GM21515 (cell line): Measurements from ENCODE around the gene ADGRL2.
"Not testable (repeated sequence)": the region's sequence is repeated elsewhere in the genome, so short reads cannot be mapped to it uniquely, and the experiment has no call there.

Experiments
- ATAC-seq: cut with Tn5 transposase; IDR thresholded peaks from one replicate; pipeline ENCODE4 v1.9.1; 2021; ENCODE audit not compliant: unreplicated experiment

The ADGRL2 gene

DNA sequence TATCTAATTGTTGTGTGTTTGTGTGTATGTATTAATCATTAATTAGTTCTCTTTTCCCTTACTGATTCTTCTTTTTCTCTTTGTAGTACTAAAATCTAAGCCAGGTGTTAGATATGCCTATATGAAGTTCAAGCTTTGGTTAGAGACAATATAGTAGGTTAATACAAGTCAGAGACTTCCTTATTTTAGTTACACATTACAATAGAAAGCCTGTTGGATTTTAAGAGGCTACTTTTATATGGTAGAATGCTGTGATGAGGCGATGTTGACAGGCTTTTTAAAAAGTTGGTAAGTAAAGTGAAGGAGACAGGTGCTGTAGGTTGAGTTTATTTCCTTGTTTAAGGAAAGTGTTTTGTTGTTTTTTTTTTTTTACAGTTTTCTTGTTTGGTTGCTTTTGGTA, 45.9 kb downstream of the ADGRL2 start:
- ATAC-seq, result no peak

DNA sequence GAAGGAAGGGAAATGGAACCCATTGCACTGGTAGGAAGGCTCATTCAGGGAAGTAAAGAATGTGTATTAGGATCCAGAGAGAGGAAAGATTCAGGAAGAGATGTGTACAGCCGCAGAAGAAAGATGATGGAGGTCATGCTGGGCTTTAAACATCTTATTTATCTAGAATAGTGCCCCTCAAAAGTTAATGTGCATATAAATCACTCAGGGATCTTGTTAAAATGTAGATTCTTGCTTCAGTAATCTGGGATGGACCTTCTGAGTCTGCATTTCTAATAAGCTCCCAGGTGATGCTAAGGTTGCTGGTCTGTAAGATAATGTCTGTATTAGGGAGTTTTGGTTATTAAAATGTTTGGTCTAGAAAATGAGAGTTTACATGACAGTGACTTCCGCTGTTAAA, 46.3 kb downstream of the ADGRL2 start:
- ATAC-seq, result no peak

- ATAC-seq, result no peak
Measured at GRCh38 chr1:81848880-81849682, 48.3 kb downstream of the ADGRL2 start.

- no peak for ATAC-seq
Measured at GRCh38 chr1:81850031-81850430, 49.3 kb downstream of the ADGRL2 start.

GRCh38 chr1:81850495-81850894, 49.8 kb downstream of the ADGRL2 start:
- ATAC-seq, result no peak

DNA sequence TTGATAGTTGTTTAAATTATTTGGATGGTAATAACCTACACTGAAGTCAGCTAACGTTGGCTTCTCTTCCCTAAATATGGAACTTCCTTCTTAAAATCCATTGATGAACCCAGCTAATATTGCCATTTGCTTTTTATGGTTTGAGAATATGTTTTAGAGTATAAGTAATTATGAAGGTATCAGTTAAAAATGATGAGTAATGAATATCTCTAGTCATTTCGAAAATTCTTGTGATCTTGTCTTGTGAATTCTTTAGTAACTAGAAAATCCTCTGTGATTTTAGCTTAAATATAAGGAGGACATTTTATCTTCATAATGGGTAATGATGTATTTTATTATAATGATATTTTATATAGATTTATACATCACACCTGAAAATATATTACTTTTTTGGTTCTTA, 50.5 kb downstream of the ADGRL2 start:
- no peak for ATAC-seq

DNA sequence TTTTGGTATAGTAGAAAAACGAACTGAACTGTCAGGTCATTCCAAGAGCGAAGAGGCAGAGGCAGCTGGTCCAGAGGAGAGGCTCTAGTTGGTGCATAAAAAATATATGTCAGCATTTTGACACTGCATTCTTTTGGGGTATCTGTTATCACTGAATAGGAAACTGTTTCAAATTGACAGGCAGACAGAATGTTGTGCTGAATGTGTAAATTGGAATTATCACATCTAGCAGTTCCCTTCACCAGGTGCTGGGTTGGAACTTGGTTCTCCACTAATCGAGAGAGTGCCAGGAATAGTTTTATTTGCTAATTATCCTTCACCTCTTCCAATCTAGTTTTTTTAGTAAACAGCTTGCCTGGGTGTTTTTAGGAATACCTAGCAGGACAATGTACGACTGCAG, 52.2 kb downstream of the ADGRL2 start:
- ATAC-seq, result no peak

GRCh38 chr1:81867235-81867634, 66.5 kb downstream of the ADGRL2 start:
- no peak for ATAC-seq

GRCh38 chr1:81869307-81869706, 68.6 kb downstream of the ADGRL2 start:
- no peak for ATAC-seq

GRCh38 chr1:81871091-81871490, 70.4 kb downstream of the ADGRL2 start:
- ATAC-seq, result not testable (repeated sequence)

- no peak for ATAC-seq
Measured at GRCh38 chr1:81873946-81874345, 73.2 kb downstream of the ADGRL2 start.

DNA sequence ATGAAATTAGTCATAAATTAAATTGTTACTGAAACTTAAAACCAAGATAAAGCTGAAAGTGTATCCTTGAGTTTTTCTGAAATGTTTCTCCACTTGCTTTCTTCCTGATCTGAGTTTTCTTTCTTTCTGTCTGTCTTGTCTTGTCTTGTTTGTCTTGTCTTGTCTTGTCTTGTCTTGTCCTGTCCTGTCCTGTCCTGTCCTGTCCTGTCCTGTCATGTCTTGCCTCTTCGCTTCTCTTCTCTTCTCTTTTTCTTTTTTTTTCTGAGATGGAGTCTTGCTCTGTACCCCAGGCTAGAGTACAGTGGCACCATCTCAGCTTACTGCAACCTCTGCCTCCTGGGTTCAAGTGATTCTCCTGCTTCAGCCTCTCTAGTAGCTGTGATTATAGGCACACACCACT, 73.7 kb downstream of the ADGRL2 start:
- ATAC-seq, result no peak

GRCh38 chr1:81874940-81875339, 74.2 kb downstream of the ADGRL2 start:
- ATAC-seq, result no peak

DNA sequence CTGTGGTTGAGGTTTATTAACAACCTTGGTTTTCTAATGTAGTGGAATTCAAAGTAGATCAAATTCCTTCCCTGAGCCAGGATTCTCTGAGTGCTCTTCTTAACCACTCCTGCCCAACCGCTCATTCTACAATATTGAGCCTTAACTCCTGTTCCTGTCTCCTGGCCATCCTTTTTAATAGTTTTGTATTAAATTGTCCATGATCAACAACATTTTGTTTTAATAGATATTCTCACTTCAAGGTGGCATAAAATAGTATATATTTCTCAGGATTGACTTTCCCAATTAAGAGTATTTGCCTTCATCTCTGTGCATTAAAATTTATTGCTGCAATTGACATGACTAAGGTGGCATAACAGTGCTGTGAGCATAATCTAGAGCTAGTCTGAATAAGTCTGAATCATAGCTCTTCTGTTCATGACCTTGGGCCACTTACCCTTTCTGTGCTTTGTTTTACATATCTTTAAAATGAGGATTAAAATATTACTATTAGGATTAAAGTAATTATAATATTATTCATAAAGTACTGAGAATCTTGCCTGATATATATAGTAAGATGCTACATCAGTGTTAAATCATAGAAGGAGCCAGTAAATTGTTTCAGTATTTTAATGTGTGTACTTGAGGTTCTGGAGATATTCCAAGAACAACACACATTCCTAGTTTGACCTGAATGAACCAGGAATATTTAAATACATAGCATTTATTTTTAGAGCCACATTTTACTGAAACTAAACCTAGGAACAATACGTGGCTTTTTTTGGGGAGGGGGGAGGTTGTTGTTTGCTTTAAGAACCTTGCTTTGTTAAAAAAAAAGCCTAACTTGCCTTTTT, 76.4 kb downstream of the ADGRL2 start:
- ATAC-seq, result no peak

GRCh38 chr1:81877940-81878339, 77.2 kb downstream of the ADGRL2 start:
- ATAC-seq, result no peak

DNA sequence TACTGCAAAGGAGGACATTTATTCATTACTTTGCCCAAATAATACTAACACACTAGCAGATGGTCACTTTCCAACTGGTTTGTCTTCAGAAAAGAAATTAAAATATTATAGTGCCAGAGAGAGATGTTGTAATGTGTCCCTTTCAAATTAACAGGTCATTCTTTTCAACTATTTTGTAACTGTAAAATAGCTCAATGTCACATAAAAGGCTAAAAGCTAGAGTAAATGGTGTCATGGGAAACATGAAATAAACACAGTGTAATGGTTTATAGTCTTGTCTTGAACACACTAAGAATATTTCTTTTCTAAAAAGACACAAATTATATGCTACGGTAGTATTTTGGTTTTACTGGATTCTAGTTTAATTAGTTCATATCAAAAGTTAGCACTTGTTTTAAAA, 77.8 kb downstream of the ADGRL2 start:
- ATAC-seq, result no peak

GRCh38 chr1:81880781-81881180, 80.0 kb downstream of the ADGRL2 start:
- ATAC-seq, result no peak

DNA sequence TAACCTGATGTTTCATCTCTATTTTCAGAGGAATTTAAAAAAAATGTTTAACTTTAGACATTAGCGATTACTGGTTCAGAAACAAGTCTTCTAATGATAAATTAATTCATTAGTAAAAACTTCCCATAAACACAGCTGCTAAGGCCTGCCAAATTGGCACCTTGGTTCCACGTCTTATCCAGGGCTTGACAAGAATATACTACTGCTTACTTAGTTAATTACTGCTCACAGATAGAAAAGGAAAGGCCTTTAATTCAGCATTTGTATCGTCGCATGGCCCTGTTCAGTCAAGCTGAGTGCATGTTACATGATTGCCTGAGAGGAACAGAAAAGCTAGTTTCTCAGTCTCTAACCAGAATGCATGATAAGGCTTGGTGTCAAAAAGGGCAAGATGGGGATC, 84.6 kb downstream of the ADGRL2 start:
- no peak for ATAC-seq

GRCh38 chr1:81886292-81886691, 85.6 kb downstream of the ADGRL2 start:
- not testable (repeated sequence) for ATAC-seq

- no peak for ATAC-seq
Measured at GRCh38 chr1:81887421-81888144, 86.8 kb downstream of the ADGRL2 start.

DNA sequence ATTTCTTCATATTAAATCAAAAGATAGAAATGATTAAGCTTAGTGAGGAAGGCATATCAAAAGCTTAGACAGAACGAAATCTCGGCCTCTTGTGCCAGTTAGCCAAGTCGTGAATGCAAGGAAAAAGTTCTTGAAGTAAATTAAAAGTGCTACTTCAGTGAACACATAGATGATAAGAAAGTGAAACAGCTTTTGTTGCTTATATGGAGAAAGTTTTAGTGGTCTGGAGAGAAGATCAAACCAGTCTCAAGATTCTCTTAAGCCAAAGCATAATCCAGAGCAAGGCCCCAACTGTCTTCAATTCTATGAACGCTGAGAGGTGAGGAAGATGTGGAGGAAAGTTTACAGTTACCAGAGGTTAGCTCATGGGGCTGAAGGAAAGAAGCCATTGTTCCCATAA, 88.4 kb downstream of the ADGRL2 start:
- no peak for ATAC-seq

GRCh38 chr1:81894867-81895266, 94.1 kb downstream of the ADGRL2 start:
- ATAC-seq, result no peak
